BE2C (cell line): ENCODE results near the gene SON. TPM values are rescaled to one million over a fixed set of nuclear protein-coding genes. Genes with fewer than 3 reads are reported as not detected.
A peak's percentile ranks its signal among the peaks of the same experiment; 100 is the strongest.
"Not testable (repeated sequence)": the region's sequence is repeated elsewhere in the genome, so short reads cannot be mapped to it uniquely, and the experiment has no call there.

Source experiments
- DNase-seq: peaks from one replicate; pipeline ENCODE4 v3.0.0-alpha.2; 2020
- H3K27me3 ChIP-seq: fragments of 250-450 bp; sonication (Bioruptor Pico); 2 replicates; pipeline ENCODE4 v1.5.1; 2020; ENCODE audit warnings: mild to moderate bottlenecking
- H3K36me3 ChIP-seq: fragments of 250-450 bp; sonication (Bioruptor Pico); 2 replicates; pipeline ENCODE4 v1.5.1; 2020; ENCODE audit warnings: mild to moderate bottlenecking
- H3K4me1 ChIP-seq: fragments of 250-450 bp; sonication (Bioruptor Pico); 2 replicates; pipeline ENCODE4 v1.5.1; 2020
- H3K4me3 ChIP-seq: 2 replicates; pipeline ENCODE4 v1.5.1; 2011; ENCODE audit warnings: low read depth, low read length
- H3K9me3 ChIP-seq: fragments of 250-450 bp; sonication (Bioruptor Pico); 2 replicates; pipeline ENCODE4 v1.5.1; 2020
- polyA plus RNA-seq: library from polyadenylated mRNA; unstranded; fragments of >200 nt; gene quantifications from one replicate; pipeline ENCODE4 v1.2.1, GENCODE V29; 2012; ENCODE audit warnings: low read depth, missing spikeins; ENCODE audit not compliant: insufficient read length, insufficient read depth
- TF ChIP-seq, protein P1 (sequence below): IDR thresholded peaks from 2 replicates; pipeline ENCODE4 v1.5.1; 2012; ENCODE audit warnings: mild to moderate bottlenecking, low read depth, low read length

SON gene, protein sequence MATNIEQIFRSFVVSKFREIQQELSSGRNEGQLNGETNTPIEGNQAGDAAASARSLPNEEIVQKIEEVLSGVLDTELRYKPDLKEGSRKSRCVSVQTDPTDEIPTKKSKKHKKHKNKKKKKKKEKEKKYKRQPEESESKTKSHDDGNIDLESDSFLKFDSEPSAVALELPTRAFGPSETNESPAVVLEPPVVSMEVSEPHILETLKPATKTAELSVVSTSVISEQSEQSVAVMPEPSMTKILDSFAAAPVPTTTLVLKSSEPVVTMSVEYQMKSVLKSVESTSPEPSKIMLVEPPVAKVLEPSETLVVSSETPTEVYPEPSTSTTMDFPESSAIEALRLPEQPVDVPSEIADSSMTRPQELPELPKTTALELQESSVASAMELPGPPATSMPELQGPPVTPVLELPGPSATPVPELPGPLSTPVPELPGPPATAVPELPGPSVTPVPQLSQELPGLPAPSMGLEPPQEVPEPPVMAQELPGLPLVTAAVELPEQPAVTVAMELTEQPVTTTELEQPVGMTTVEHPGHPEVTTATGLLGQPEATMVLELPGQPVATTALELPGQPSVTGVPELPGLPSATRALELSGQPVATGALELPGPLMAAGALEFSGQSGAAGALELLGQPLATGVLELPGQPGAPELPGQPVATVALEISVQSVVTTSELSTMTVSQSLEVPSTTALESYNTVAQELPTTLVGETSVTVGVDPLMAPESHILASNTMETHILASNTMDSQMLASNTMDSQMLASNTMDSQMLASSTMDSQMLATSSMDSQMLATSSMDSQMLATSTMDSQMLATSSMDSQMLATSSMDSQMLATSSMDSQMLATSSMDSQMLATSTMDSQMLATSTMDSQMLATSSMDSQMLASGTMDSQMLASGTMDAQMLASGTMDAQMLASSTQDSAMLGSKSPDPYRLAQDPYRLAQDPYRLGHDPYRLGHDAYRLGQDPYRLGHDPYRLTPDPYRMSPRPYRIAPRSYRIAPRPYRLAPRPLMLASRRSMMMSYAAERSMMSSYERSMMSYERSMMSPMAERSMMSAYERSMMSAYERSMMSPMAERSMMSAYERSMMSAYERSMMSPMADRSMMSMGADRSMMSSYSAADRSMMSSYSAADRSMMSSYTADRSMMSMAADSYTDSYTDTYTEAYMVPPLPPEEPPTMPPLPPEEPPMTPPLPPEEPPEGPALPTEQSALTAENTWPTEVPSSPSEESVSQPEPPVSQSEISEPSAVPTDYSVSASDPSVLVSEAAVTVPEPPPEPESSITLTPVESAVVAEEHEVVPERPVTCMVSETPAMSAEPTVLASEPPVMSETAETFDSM (N-terminal part only)
- polyA plus RNA-seq, result 285 TPM

DNA sequence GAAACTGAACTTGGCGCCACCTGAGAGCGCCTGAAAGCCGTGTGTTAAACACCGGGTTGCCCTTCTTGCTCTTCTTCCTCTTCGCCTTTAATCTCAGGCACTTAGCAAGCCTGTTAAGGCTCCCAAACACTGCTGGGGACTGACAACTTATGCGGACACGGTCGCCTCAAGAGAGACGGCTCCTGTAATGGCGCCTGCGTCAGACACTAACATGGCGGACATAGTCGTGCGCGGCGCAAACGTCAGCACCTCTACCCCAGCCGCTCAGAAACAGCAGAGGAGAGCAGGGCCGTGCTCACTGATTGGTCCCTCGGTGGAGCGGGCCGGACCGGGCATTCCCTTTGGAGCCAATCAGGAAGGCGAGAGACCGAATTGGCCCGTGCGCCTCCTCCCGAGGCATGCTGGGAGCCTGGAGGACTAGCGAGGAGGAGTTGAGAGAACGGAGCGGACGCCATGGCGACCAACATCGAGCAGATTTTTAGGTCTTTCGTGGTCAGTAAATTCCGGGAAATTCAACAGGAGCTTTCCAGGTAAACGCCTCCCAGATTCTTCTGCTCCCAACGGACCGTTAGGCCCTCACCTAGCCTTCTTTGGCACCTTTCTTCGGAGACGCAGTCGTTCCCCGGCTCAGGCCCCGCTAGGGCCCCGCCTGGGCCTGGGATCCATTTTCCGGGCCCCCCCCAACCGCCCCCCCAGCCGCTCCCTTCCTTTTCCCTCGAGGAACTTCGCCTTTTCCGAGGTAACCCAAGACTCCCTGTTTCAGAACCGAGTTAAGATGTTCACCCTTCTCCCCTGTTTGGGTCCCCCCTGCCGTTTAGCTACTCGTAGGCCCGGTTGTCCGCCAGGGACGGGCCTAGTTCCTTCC, at the start of gene SON:
TSS of gene SON (plus strand) at position 399 of the 865 bp plus-strand sequence. CDS start at position 454, 55 bp downstream.
- peak; percentile 98 for DNase-seq
- Histone ChIP-seq H3K27me3 (no peaks in the 10 kb centered on the region), H3K36me3 (peaks cover 32% of the 10 kb centered on the region), H3K4me1 (no peaks in the 10 kb centered on the region), H3K9me3 (no peaks in the 10 kb centered on the region), H3K4me3 (peak within 1 kb of the TSS; percentile 99)
- TF ChIP-seq, protein P1, sequence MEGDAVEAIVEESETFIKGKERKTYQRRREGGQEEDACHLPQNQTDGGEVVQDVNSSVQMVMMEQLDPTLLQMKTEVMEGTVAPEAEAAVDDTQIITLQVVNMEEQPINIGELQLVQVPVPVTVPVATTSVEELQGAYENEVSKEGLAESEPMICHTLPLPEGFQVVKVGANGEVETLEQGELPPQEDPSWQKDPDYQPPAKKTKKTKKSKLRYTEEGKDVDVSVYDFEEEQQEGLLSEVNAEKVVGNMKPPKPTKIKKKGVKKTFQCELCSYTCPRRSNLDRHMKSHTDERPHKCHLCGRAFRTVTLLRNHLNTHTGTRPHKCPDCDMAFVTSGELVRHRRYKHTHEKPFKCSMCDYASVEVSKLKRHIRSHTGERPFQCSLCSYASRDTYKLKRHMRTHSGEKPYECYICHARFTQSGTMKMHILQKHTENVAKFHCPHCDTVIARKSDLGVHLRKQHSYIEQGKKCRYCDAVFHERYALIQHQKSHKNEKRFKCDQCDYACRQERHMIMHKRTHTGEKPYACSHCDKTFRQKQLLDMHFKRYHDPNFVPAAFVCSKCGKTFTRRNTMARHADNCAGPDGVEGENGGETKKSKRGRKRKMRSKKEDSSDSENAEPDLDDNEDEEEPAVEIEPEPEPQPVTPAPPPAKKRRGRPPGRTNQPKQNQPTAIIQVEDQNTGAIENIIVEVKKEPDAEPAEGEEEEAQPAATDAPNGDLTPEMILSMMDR, result no peak

- no peaks in the 10 kb centered on the region for H3K4me1 ChIP-seq
- no peaks in the 10 kb centered on the region for H3K27me3 ChIP-seq
- no peaks in the 10 kb centered on the region for H3K9me3 ChIP-seq
- TF ChIP-seq, protein P1, result no peak
- H3K4me3 ChIP-seq, result no peak overlapping the region
- DNase-seq, result no peak
- no peaks in the 10 kb centered on the region for H3K36me3 ChIP-seq
These were observed 49.1 kb upstream of the SON start for GRCh38 chr21:33493756-33494155.

DNA sequence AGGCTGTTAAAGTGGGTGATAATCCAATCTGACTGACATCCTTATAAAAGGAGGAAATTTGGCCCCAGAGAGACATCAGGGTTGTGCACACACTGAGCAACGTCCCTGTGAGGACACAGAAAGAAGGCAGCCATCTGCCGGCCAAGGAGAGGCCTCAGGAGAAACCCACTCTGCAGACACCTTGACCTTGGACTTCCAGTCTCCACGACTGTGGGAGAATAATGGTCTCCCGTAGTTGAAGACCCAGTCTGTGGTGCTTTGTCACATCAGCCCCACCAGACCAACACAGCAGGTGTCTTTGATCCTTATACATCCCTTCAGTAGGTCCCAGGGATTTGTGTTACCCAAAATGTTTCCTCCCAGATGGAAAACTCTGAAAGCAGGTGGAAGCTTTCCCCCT, 47.1 kb upstream of the SON start:
- Histone ChIP-seq H3K27me3 (no peaks in the 10 kb centered on the region), H3K9me3 (no peaks in the 10 kb centered on the region), H3K4me1 (no peaks in the 10 kb centered on the region), H3K4me3 (no peak overlapping the region), H3K36me3 (no peaks in the 10 kb centered on the region)
- no peak for DNase-seq
- TF ChIP-seq, protein P1, result no peak

GRCh38 chr21:33496345-33496744, 46.5 kb upstream of the SON start:
- H3K27me3 ChIP-seq, result no peaks in the 10 kb centered on the region
- TF ChIP-seq, protein P1, result no peak
- 0 out of 2 replicates have a peak, but pooled peaks cover 2% of the 10 kb centered on the region for H3K36me3 ChIP-seq
- no peak for DNase-seq
- H3K4me1 ChIP-seq, result no peaks in the 10 kb centered on the region
- no peak overlapping the region for H3K4me3 ChIP-seq
- H3K9me3 ChIP-seq, result no peaks in the 10 kb centered on the region

- H3K4me3 ChIP-seq, result no peak overlapping the region
- no peaks in the 10 kb centered on the region for H3K9me3 ChIP-seq
- DNase-seq, result no peak
- H3K36me3 ChIP-seq, result peaks cover 76% of the 10 kb centered on the region
- H3K27me3 ChIP-seq, result no peaks in the 10 kb centered on the region
- TF ChIP-seq, protein P1, result no peak
- no peaks in the 10 kb centered on the region for H3K4me1 ChIP-seq
These were observed 37.0 kb upstream of the SON start for GRCh38 chr21:33505833-33506232.

DNA sequence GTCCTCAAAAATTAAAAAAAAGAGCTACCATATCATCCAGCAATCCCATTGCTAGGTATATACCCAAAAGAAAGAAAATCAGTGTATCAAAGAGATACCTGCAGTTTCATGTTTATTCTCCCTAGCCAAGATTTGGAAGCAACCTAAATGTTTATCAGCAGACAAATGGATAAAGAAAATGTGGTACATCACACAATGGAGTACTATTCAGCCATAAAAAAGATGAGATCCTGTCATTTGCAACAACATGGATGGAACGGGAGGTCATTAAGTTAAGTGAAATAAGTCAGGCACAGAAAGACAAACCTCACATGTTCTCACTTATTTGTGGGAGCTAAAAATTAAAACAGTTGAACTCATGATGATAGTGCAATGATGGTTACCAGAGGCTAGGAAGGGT, 35.8 kb upstream of the SON start:
- H3K9me3 ChIP-seq, H3K4me3 ChIP-seq, H3K27me3 ChIP-seq, H3K4me1 ChIP-seq, DNase-seq: not testable (repeated sequence)
- peaks cover 78% of the 10 kb centered on the region for H3K36me3 ChIP-seq
